Measurements from ENCODE around the gene UBE2D1.

- TF ChIP-seq CTCF (conservative IDR thresholded peaks at IDR 0.05 in 1 of 2, IDR thresholded peaks at IDR 0.05 in 1 of 2; ENCODE audit: low read depth in 1 of 2, low read length in 2 of 2) (no peak), EZH2 (IDR thresholded peaks at IDR 0.05; ENCODE audit: low read length, missing control alignments) (no peak)
Observed at GRCh38 chr10:58382489-58382995, 47.7 kb downstream of the UBE2D1 start.

Measured in fibroblast of lung (primary cell).